GM12864 (cell line): Measurements from ENCODE around the gene GALNT10.
A peak's percentile ranks its signal among the peaks of the same experiment; 100 is the strongest.

Experiments
- DNase-seq: peaks from one replicate; pipeline ENCODE4 v3.0.0-alpha.2; 2011; ENCODE audit warnings: low read depth
- H3K4me3 ChIP-seq: 2 replicates; pipeline ENCODE4 v1.5.1; 2011; ENCODE audit warnings: mild to moderate bottlenecking, low read depth, low read length, control low read depth
- CTCF ChIP-seq: IDR thresholded peaks from 2 replicates; pipeline ENCODE4 v1.5.1; 2011; ENCODE audit warnings: low read depth, mild to moderate bottlenecking, moderate library complexity, low read length, control low read depth, inconsistent platforms; ENCODE audit errors: missing control alignments

Gene GALNT10

GRCh38 chr5:154179846-154180710, 10.5 kb upstream of the GALNT10 start:
- H3K4me3 ChIP-seq = no peak overlapping the region
- DNase-seq = peak; percentile 27
- peak; percentile 87 for TF ChIP-seq CTCF

GRCh38 chr5:154181161-154181560, 9.4 kb upstream of the GALNT10 start:
- DNase-seq = no peak
- TF ChIP-seq CTCF = no peak
- H3K4me3 ChIP-seq = no peak overlapping the region

- TF ChIP-seq CTCF = no peak
- DNase-seq = no peak
- peak overlapping the region; percentile 54 for H3K4me3 ChIP-seq
Measured at GRCh38 chr5:154189256-154189818, 1.2 kb upstream of the GALNT10 start.

- TF ChIP-seq CTCF = peak; percentile 55
- peak; percentile 53 for DNase-seq
- peak overlapping the region; percentile 54 for H3K4me3 ChIP-seq
Measured at GRCh38 chr5:154189819-154190594, 526 bp upstream of the GALNT10 start.

- H3K4me3 ChIP-seq = peak overlapping the region; percentile 80
- no peak for DNase-seq
Measured at GRCh38 chr5:154191467-154192261, 1.1 kb downstream of the GALNT10 start.

More at GRCh38 chr5:154191467-154192261, 1.1 kb downstream of the GALNT10 start:
- TF ChIP-seq CTCF = no peak
